Measurements from ENCODE around the gene RRAS. TPM values are rescaled to one million over a fixed set of nuclear protein-coding genes. Genes with fewer than 3 reads are reported as not detected.

Gene RRAS
- total RNA-seq, 1 donor from 2014 or later = 10.6 TPM

GRCh38 chr19:49672131-49672919 lies 32.4 kb upstream of the RRAS start:
- TF ChIP-seq CTCF (conservative IDR thresholded peaks at IDR 0.05) = peak; percentile 97
- peak overlapping the region; percentile 91 for H3K27ac Mint-ChIP-seq
- H3K9me3 Mint-ChIP-seq = no peaks in the 10 kb centered on the region
- DNase-seq (ENCODE audit: extremely low spot score, unreplicated experiment) = peak; percentile 86
- H3K4me1 Mint-ChIP-seq (ENCODE audit: unreplicated experiment) = peaks cover 11% of the 10 kb centered on the region
- H3K36me3 Mint-ChIP-seq = peaks cover 4% of the 10 kb centered on the region
- H3K4me3 Mint-ChIP-seq = peak overlapping the region; percentile 76
- no peaks in the 10 kb centered on the region for H3K27me3 Mint-ChIP-seq

GRCh38 chr19:49669516-49669915 lies 29.6 kb upstream of the RRAS start:
- DNase-seq (ENCODE audit: extremely low spot score, unreplicated experiment) = no peak
- H3K27ac Mint-ChIP-seq = no peak overlapping the region
- no peak overlapping the region for H3K4me3 Mint-ChIP-seq
- TF ChIP-seq CTCF (conservative IDR thresholded peaks at IDR 0.05) = no peak
- H3K9me3 Mint-ChIP-seq = no peaks in the 10 kb centered on the region
- peaks cover 24% of the 10 kb centered on the region for H3K4me1 Mint-ChIP-seq (ENCODE audit: unreplicated experiment)
- peaks cover 4% of the 10 kb centered on the region for H3K36me3 Mint-ChIP-seq
- no peaks in the 10 kb centered on the region for H3K27me3 Mint-ChIP-seq

- Mint-ChIP-seq H3K4me3 (peak overlapping the region; percentile 99), H3K27me3 (no peaks in the 10 kb centered on the region), H3K36me3 (peaks cover 4% of the 10 kb centered on the region), H3K4me1 (ENCODE audit: unreplicated experiment) (peaks cover 30% of the 10 kb centered on the region), H3K9me3 (no peaks in the 10 kb centered on the region), H3K27ac (peak overlapping the region; percentile 97)
- DNase-seq (ENCODE audit: extremely low spot score, unreplicated experiment) = no peak
- no peak for TF ChIP-seq CTCF (conservative IDR thresholded peaks at IDR 0.05)
Measured at GRCh38 chr19:49667473-49667872, 27.5 kb upstream of the RRAS start.

- no peak for DNase-seq (ENCODE audit: extremely low spot score, unreplicated experiment)
- Mint-ChIP-seq H3K36me3 (peaks cover 4% of the 10 kb centered on the region), H3K4me1 (ENCODE audit: unreplicated experiment) (peaks cover 22% of the 10 kb centered on the region), H3K4me3 (peak overlapping the region; percentile 99), H3K9me3 (no peaks in the 10 kb centered on the region), H3K27me3 (no peaks in the 10 kb centered on the region), H3K27ac (peak overlapping the region; percentile 97)
- peak; percentile 51 for TF ChIP-seq CTCF (conservative IDR thresholded peaks at IDR 0.05)
Measured at GRCh38 chr19:49666120-49666444, 26.1 kb upstream of the RRAS start.

- Mint-ChIP-seq H3K27ac (peak within 1 kb of the TSS; percentile 97), H3K27me3 (no peaks in the 10 kb centered on the region), H3K4me1 (ENCODE audit: unreplicated experiment) (peaks cover 22% of the 10 kb centered on the region), H3K36me3 (peaks cover 4% of the 10 kb centered on the region), H3K9me3 (no peaks in the 10 kb centered on the region), H3K4me3 (peak within 1 kb of the TSS; percentile 99)
- no peak for TF ChIP-seq CTCF (conservative IDR thresholded peaks at IDR 0.05)
- DNase-seq (ENCODE audit: extremely low spot score, unreplicated experiment) = peak; percentile 97
Measured at GRCh38 chr19:49665351-49666119, 25.6 kb upstream of the RRAS start, which contains the start of the genes BCL2L12 and IRF3. TSS of gene BCL2L12 (plus strand) at chr19:49665933. CDS start at chr19:49666693, 760 bp downstream. TSS of gene IRF3 (minus strand) at chr19:49665857. CDS start at chr19:49664838, 1,019 bp downstream.

Data from type B pancreatic cell (in vitro differentiated cells).